ENCODE results near the gene NR1D1. TPM values are rescaled to one million over a fixed set of nuclear protein-coding genes. Genes with fewer than 3 reads are reported as not detected.

Gene NR1D1
- total RNA-seq, 6 donors from 2014 or later = 3.8 to 24.7 (median 15.8) TPM

DNA sequence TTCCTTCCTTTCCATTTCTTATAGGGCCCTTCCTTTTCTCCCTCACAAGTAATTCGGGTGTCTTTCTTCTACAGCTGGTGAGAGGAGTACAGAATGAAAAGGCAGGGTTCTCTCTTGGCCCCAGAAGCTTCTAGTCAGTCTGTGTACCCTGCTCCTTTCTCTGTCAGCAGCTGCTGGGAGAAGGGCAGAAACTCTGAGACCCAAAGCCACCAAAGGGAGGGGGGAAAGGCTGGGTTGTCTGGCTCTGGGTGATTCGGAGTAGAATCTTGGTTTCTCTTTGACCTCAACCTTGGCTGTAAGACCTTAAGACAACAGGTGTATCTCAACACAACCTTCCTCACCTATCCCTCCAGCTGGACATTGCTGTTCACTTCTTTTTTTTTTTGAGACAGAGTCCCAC lies 3.3 kb upstream of the NR1D1 start:
- Histone ChIP-seq H3K27ac (peak overlapping the region; percentile 87 to 96 (median 91)), H3K27me3 (no peaks in the 10 kb centered on the region), H3K4me1 (peaks cover 76 to 100% (median 89%) of the 10 kb centered on the region in 4 donors), H3K36me3 (no peaks in the 10 kb centered on the region), H3K9me3 (no peaks in the 10 kb centered on the region), H3K4me3 (no peak overlapping the region)
- ATAC-seq (ENCODE audit: low FRiP score in 2 of 2) (no peak), DNase-seq (no peak)
- no peak for TF ChIP-seq POLR2AphosphoS5 (IDR thresholded peaks at IDR 0.05)
- TF ChIP-seq POLR2A (IDR thresholded peaks at IDR 0.05) = no peak
- TF ChIP-seq EP300 (IDR thresholded peaks at IDR 0.05) = no peak
- TF ChIP-seq, protein P1, sequence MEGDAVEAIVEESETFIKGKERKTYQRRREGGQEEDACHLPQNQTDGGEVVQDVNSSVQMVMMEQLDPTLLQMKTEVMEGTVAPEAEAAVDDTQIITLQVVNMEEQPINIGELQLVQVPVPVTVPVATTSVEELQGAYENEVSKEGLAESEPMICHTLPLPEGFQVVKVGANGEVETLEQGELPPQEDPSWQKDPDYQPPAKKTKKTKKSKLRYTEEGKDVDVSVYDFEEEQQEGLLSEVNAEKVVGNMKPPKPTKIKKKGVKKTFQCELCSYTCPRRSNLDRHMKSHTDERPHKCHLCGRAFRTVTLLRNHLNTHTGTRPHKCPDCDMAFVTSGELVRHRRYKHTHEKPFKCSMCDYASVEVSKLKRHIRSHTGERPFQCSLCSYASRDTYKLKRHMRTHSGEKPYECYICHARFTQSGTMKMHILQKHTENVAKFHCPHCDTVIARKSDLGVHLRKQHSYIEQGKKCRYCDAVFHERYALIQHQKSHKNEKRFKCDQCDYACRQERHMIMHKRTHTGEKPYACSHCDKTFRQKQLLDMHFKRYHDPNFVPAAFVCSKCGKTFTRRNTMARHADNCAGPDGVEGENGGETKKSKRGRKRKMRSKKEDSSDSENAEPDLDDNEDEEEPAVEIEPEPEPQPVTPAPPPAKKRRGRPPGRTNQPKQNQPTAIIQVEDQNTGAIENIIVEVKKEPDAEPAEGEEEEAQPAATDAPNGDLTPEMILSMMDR (IDR thresholded peaks at IDR 0.05) = no peak
- WGBS, 2 donors = 22 to 27% methylated on average over 2 of the region's 2 CpGs

DNA sequence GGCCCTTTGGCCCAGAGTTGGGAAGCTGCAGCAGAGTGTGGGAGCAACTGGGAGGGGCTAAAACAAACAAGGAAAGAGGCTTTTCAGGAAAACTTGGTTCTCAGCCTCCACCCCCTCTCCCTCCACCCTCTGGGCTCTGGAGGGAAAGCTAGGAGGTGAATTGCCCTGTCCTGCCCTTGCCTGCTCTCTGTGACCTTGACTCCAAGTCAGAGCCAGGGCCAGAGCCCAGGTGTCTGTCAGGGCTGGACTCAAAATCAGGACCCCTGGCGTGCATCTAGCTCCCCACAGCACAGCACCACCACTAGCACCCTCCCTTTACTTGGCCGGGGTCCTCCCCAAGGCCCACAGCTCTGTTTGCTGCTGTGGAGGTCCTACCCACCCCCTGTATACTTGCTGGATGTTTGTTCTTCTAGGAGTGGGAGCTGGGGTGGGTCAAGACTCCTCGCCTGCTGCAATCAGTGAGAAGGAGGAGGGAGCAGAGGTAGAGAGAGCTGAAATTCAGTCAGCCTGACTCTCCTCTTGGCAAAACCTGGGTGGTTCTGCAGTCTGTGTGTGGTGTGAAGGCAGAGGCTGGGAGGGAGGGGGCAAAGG lies 2.8 kb upstream of the NR1D1 start:
- H3K27me3 ChIP-seq = no peaks in the 10 kb centered on the region
- ATAC-seq (ENCODE audit: low FRiP score in 2 of 2) (no peak), DNase-seq (peak in 1 of 2 donors; percentile 58)
- peak overlapping the region; percentile 87 to 96 (median 91) for H3K27ac ChIP-seq
- H3K4me3 ChIP-seq = no peak overlapping the region
- no peaks in the 10 kb centered on the region for H3K36me3 ChIP-seq
- WGBS, 2 donors = 49 to 60% methylated on average over 3 of the region's 3 CpGs
- TF ChIP-seq POLR2A (IDR thresholded peaks at IDR 0.05) (no peak), POLR2AphosphoS5 (IDR thresholded peaks at IDR 0.05) (no peak), EP300 (IDR thresholded peaks at IDR 0.05) (no peak)
- TF ChIP-seq, protein P1 (IDR thresholded peaks at IDR 0.05) = no peak
- H3K4me1 ChIP-seq = peaks cover 77 to 100% (median 89%) of the 10 kb centered on the region in 4 donors
- H3K9me3 ChIP-seq = no peaks in the 10 kb centered on the region

DNA sequence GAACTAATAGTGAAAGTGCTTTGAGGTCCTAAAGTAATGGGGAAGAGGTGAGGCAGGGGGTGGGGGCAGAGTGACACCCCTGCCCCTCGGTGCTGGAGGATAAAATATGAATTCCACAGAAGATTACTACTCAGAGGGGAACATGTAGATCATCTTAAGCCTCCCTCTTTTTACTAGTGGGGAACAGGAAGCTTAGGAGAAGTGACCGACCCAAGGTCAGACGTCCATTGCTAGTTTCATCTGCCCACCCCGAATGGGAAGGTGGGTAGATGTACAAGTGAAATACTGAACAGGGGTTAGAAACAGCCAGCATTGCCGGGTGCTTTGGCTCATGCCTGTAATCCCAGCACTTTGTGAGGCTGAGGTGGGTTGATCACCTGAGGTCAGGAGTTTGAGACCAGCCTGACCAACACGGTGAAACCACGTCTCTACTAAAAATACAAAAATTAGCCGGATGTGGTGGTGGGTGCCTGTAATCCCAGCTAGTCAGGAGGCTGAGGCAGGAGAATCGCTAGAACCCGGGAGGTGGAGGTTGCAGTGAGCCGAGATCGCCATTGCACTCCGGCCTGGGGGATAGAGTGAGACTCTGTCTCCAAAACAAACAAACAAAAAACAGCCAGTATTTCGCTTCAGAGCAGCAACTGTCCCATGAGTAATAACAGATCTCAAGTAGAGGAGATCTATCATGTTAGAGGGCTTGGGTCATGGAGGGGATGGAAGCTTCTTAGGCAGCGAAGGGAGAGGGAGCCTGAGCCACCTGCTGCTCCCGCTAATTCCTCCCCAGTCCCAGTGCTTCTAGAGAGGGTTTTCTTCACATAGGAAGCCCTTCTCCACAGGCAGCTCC lies 1.2 kb upstream of the NR1D1 start:
- DNase-seq (no peak), ATAC-seq (ENCODE audit: low FRiP score in 2 of 2) (no peak)
- Histone ChIP-seq H3K36me3 (peaks cover 0 to 10% (median 7%) of the 10 kb centered on the region in 4 donors), H3K9me3 (no peaks in the 10 kb centered on the region), H3K4me3 (peak overlapping the region in 2 of 4 donors; percentile 60 to 74), H3K27ac (peak overlapping the region; percentile 87 to 99 (median 94)), H3K4me1 (peaks cover 77 to 100% (median 89%) of the 10 kb centered on the region in 4 donors), H3K27me3 (no peaks in the 10 kb centered on the region)
- TF ChIP-seq POLR2A (IDR thresholded peaks at IDR 0.05) (no peak), POLR2AphosphoS5 (IDR thresholded peaks at IDR 0.05) (peak in 1 of 2 donors; percentile 2)
- 70 to 73% methylated on average over 16 of the region's 16 CpGs for WGBS, 2 donors

DNA sequence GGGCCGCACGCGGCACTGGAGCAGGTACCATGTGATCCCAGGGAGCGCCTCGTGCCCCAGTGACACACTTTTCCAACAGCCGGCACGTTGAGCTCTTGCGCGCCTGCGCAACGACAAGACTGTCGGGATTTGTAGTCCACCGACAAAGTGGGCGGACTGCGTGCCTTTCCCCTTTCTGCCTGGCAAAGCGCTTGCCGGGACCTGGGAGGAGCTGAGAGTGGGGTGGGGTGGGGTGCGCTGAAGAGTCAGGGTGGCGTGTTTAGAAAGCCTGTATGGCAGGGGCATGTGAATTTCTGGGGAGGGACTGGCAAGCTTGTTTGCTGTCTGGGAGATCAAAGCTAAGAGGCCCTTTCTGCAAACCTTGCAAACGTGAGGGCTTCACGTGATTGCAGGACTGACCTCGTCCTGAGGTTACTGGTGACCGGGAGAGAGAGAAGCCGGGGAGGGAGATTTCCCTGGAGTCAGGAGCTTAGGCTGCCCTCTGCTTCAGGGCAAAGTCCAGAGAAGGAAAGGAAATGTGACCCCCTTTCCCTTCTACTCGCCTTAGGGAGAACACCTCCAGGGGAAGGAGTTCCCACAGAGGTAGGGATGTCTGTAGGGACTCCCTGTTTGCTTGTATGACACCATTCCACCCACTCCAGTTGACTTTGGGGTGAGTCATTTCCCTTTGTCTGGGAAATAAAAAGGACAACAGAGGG lies 429 bp upstream of the NR1D1 start:
- H3K4me1 ChIP-seq = peaks cover 77 to 100% (median 88%) of the 10 kb centered on the region in 4 donors
- no peaks in the 10 kb centered on the region for H3K9me3 ChIP-seq
- DNase-seq (peak; percentile 97 to 99), ATAC-seq (ENCODE audit: low FRiP score in 2 of 2) (peak; percentile 82 to 83)
- H3K27me3 ChIP-seq = no peaks in the 10 kb centered on the region
- 1 to 2% methylated on average over 14 to 25 of the region's 25 CpGs for WGBS, 2 donors
- peaks cover 0 to 18% (median 12%) of the 10 kb centered on the region in 4 donors for H3K36me3 ChIP-seq
- H3K27ac ChIP-seq = peak overlapping the region; percentile 87 to 99 (median 94)
- peak in 2 of 4 donors; percentile 9 to 72 for TF ChIP-seq POLR2A (IDR thresholded peaks at IDR 0.05)
- TF ChIP-seq EP300 (IDR thresholded peaks at IDR 0.05) = peak in 2 of 4 donors; percentile 78 to 82
- TF ChIP-seq POLR2AphosphoS5 (IDR thresholded peaks at IDR 0.05) = peak; percentile 74 to 81
- TF ChIP-seq, protein P1 (IDR thresholded peaks at IDR 0.05) = peak in 1 of 6 experiments; percentile 13
- peak overlapping the region; percentile 6 to 74 (median 66) for H3K4me3 ChIP-seq

All from upper lobe of left lung (tissue), 6 donors.